DMS79 (cell line): ENCODE results near the gene C9orf78.
"Not testable (repeated sequence)": the region's sequence is repeated elsewhere in the genome, so short reads cannot be mapped to it uniquely, and the experiment has no call there.

Experiments
- DNase-seq: peaks from one replicate; lab custom pipeline; 2025; lab: John Stamatoyannopoulos, UW

The C9orf78 gene

GRCh38 chr9:129810788-129811187 lies 24.3 kb downstream of the C9orf78 start:
- no peak for DNase-seq

DNA sequence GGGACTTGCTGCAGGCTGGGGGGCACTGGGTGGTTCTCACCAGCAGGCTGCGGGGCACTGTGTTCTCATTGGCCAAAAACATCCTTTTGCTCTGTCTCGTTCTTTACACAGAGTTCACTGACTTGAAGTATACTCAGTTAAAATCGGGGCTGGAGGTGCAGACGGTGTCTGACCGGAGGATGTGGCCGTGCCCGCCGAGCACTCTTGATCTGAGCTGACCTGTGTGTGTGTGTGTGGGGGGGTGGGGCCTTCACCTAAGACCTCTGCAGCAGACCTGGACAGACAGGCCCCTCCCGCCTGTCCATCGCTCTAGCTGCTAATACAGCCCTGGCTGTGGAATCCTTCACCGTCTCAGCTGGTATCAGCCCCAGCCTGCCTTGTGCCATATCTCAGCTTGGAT lies 25.0 kb downstream of the C9orf78 start:
- DNase-seq, result no peak

GRCh38 chr9:129809346-129809745 lies 25.7 kb downstream of the C9orf78 start:
- no peak for DNase-seq

GRCh38 chr9:129806061-129806460 lies 29.0 kb downstream of the C9orf78 start:
- no peak for DNase-seq

DNA sequence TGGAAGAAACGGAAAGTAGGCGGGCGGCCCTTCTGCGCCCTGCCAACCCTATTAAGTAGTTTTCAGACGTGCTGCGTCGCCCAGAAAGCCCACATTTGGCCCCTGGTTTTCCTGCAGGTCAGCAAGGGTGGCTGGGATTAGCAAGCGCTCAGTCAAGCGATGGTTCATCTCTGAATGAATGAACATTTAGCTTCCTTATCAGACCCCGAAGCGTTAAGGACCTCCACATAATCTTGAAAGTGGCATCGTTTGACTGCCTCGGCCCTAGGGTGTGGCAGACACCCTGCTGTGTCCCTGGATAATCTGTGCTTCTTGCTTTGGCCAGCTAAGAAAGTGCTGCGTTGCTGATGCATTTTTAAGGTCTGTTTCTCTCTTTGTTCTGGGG lies 31.4 kb downstream of the C9orf78 start:
- DNase-seq, result no peak

DNA sequence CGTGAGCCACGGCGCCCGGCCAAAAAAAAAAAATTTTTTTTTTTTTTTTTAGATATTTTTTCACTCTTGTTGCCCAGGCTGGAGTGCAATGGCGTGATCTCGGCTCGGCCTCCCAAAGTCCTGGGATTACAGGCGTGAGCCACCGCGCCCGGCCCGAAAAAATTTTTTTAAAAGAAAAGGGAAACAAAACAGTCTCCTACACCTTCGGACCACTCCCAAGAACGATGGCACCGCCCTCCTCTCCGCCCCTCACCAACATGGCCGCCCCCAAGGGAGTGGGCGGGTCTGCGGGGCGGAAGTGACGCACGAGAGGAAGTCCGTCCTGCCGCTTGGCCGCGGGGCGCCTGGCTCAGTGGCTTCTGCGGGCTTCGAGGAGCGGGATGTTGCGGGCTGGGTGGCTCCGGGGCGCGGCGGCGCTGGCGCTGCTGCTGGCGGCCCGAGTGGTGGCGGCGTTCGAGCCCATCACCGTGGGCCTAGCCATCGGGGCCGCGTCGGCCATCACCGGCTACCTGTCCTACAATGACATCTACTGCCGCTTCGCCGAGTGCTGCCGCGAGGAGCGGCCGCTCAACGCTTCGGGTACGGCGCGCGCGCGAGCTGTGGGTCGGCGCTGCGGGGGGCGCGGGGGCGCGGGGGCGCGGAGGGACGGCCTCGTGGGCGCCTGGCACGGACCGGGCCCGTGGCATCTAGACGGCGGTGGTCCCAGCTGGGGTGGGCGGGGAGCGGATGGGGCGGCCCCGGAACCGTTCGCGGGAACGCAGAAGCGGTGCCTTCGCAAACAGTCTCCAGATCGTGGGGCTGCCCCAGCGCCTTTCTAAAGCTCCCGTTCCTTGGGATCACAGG lies 32.0 kb downstream of the C9orf78 start, which contains the start of gene TOR1B:
Gene TOR1B, plus strand, starts transcription at position 352 of the 843 bp plus-strand sequence. Its CDS starts 29 bp downstream, at position 381.
- peak; percentile 82 for DNase-seq

GRCh38 chr9:129801504-129801903 lies 33.6 kb downstream of the C9orf78 start:
- no peak for DNase-seq

DNA sequence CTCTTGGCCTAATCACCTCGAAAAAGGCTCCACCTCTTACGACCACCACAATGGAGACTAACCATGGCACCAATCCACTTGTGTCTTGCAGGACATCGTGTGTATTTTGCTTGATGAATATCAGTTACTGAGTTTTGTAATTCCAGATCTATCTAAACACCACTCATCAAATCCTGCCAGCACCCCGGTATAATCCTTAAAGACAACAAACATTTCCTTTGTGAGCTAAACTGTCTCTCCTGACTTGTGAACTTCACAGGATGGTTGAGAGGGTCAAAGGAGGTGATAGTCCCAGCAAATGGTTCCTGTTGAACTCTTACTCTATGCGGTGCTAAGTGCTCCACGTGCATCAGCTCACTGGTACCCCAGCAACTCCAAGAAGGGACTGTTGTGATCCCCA lies 36.1 kb downstream of the C9orf78 start:
- DNase-seq, result no peak

GRCh38 chr9:129796029-129796428 lies 39.0 kb downstream of the C9orf78 start:
- DNase-seq, result not testable (repeated sequence)

DNA sequence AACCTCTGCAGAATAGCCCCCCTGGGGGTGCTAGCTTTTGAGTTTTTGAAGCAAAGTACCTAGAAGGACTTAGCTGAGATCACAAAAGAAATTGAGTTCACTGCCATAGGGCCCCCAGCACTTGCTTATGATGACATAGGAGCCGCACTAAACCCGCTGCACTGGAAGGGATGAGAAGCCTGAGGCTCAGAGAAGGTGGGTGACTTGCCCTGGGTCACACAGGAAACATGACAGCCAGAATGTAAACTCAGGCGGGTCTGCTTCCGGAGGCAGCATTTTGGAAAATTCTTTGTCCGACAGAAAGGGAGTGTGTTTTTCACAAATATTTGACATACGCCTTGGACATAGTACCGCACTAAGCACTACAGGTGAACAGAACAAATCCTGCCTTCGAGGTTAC lies 40.5 kb downstream of the C9orf78 start:
- DNase-seq, result no peak

DNA sequence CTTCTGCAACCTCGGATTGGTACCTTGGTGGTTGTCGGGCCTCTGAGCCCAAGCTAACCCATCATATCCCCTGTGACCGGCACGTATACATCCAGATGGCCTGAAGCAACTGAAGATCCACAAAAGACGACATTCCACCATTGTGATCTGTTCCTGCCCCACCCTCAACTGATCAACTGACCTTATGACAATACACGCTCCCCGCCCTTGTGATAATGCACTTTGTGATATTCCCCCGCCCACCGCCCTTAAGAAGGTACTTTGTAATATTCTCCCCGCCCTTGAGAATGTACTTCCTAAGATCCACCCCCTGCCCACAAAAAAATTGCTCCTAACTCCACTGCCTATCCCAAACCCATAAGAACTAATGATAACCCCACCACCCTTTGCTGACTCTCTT lies 48.6 kb downstream of the C9orf78 start:
- DNase-seq, result no peak

DNA sequence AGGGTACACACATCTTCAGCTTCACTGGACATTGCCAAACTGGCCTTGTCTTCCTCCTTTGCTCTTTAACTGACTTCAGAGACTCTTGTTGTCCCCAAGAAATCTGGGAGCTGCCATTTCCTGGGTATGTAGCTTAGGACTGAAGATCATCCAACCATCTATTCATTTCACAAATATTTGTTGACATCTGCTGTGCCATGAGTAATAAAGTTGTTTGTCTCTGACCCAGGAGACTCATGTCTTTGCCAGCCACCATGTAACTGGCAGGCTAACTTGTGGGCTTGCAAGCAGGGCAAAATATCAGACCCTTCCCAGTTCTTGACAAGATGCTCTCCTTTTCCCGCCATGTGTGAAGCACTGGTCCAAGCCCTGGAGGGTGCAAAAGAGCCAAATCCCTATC lies 49.2 kb downstream of the C9orf78 start:
- no peak for DNase-seq

GRCh38 chr9:129784970-129785369 lies 50.1 kb downstream of the C9orf78 start:
- not testable (repeated sequence) for DNase-seq

- peak; percentile 35 for DNase-seq
Measured at GRCh38 chr9:129783516-129784361, 51.3 kb downstream of the C9orf78 start.

- DNase-seq, result no peak
Measured at GRCh38 chr9:129781981-129782380, 53.1 kb downstream of the C9orf78 start.

- no peak for DNase-seq
Measured at GRCh38 chr9:129781131-129781530, 53.9 kb downstream of the C9orf78 start.

GRCh38 chr9:129779560-129780190 lies 55.4 kb downstream of the C9orf78 start:
- DNase-seq, result no peak

DNA sequence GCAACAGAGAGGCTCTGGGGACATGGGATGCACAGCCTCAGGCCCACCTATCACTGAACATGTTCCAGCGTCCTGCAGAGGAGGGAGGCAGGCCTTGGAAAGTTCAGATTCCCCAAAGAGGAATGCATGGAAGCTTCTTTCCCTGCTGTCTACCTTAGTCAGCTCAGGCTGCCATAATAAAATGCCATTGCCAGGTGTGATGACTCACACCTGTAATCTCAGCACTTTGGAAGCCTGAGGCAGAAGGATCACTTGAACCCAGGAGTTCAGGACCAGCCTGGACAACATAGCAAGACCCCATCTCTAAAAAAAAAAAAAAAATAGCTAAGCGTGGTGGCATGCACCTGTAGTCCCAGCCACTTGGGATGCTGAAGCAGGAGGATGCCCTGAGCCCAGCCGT lies 56.6 kb downstream of the C9orf78 start:
- DNase-seq, result no peak

GRCh38 chr9:129777769-129778130 lies 57.3 kb downstream of the C9orf78 start:
- no peak for DNase-seq
